KMS-11 (cell line): Measurements from ENCODE around the gene APOL2.
A peak's percentile ranks its signal among the peaks of the same experiment; 100 is the strongest.

Source experiments
- H2AFZ ChIP-seq: fragments of 200-600 bp; sonication (generic); 2 replicates; pipeline ENCODE4 v1.6.1; 2016; ENCODE audit warnings: antibody characterized with exemption, mixed run types, low read depth
- H3K27ac ChIP-seq: fragments of 200-600 bp; sonication (generic); 2 replicates; pipeline ENCODE4 v1.6.1; 2016; ENCODE audit warnings: mild to moderate bottlenecking, mixed run types
- H3K27me3 ChIP-seq: fragments of 200-600 bp; sonication (generic); 2 replicates; pipeline ENCODE4 v1.6.1; 2017; ENCODE audit warnings: mild to moderate bottlenecking, low read depth, mixed run types, moderate library complexity; ENCODE audit not compliant: insufficient read depth
- H3K36me3 ChIP-seq: fragments of 200-600 bp; sonication (generic); 2 replicates; pipeline ENCODE4 v1.6.1; 2017; ENCODE audit warnings: mild to moderate bottlenecking, mixed run types; ENCODE audit not compliant: insufficient read depth
- H3K4me1 ChIP-seq: fragments of 200-600 bp; sonication (generic); 2 replicates; pipeline ENCODE4 v1.6.1; 2016; ENCODE audit warnings: mild to moderate bottlenecking, low read depth, mixed run types; ENCODE audit not compliant: poor library complexity, severe bottlenecking
- H3K4me2 ChIP-seq: fragments of 200-600 bp; sonication (generic); 2 replicates; pipeline ENCODE4 v1.7.0; 2016; ENCODE audit warnings: mild to moderate bottlenecking, mixed run types
- H3K4me3 ChIP-seq: fragments of 200-600 bp; sonication (generic); IDR thresholded peaks from 2 replicates; pipeline ENCODE4 v1.6.1; 2017; ENCODE audit warnings: low read depth, low read length, mixed read lengths; ENCODE audit not compliant: insufficient read depth
- H3K79me2 ChIP-seq: fragments of 200-600 bp; sonication (generic); 2 replicates; pipeline ENCODE4 v1.6.1; 2016; ENCODE audit warnings: low read depth, mixed run types; ENCODE audit not compliant: insufficient read depth
- H3K9ac ChIP-seq: fragments of 200-600 bp; sonication (generic); 2 replicates; pipeline ENCODE4 v1.6.1; 2016; ENCODE audit warnings: mild to moderate bottlenecking, mixed run types
- H4K20me1 ChIP-seq: fragments of 200-600 bp; sonication (generic); 2 replicates; pipeline ENCODE4 v1.6.1; 2016; ENCODE audit warnings: mild to moderate bottlenecking, mixed run types; ENCODE audit not compliant: insufficient read depth
- CTCF ChIP-seq: fragments of 200-600 bp; sonication (generic); conservative IDR thresholded peaks from 2 replicates; pipeline ENCODE4 v1.6.1; 2017; ENCODE audit warnings: low read depth, mild to moderate bottlenecking, antibody characterized with exemption, low read length, moderate library complexity, mixed read lengths

Gene APOL2

GRCh38 chr22:36196254-36197064 is 42.9 kb downstream of the APOL2 start:
- no peak for TF ChIP-seq CTCF
- Histone ChIP-seq H3K9ac (no peak overlapping the region), H4K20me1 (no peaks in the 10 kb centered on the region), H3K4me2 (no peak overlapping the region), H3K27ac (no peak overlapping the region), H3K27me3 (no peaks in the 10 kb centered on the region), H3K4me3 (no peak overlapping the region), H3K4me1 (peaks cover 18% of the 10 kb centered on the region), H3K36me3 (no peaks in the 10 kb centered on the region), H3K79me2 (no peaks in the 10 kb centered on the region), H2AFZ (no peak overlapping the region)

GRCh38 chr22:36194971-36195370 is 44.4 kb downstream of the APOL2 start:
- Histone ChIP-seq H3K27me3 (no peaks in the 10 kb centered on the region), H3K4me3 (no peak overlapping the region), H3K27ac (no peak overlapping the region), H2AFZ (0 out of 2 replicates have a peak overlapping the region, but pooled peaks have one; percentile 3), H3K79me2 (no peaks in the 10 kb centered on the region), H3K9ac (no peak overlapping the region), H3K36me3 (no peaks in the 10 kb centered on the region), H3K4me2 (no peak overlapping the region), H4K20me1 (no peaks in the 10 kb centered on the region), H3K4me1 (peaks cover 18% of the 10 kb centered on the region)
- peak; percentile 63 for TF ChIP-seq CTCF

- Histone ChIP-seq H4K20me1 (no peaks in the 10 kb centered on the region), H3K79me2 (no peaks in the 10 kb centered on the region), H3K27me3 (no peaks in the 10 kb centered on the region), H3K27ac (no peak overlapping the region), H3K9ac (no peak overlapping the region), H3K4me3 (no peak overlapping the region), H3K4me2 (no peak overlapping the region), H3K36me3 (no peaks in the 10 kb centered on the region), H2AFZ (no peak overlapping the region), H3K4me1 (peaks cover 18% of the 10 kb centered on the region)
- TF ChIP-seq CTCF: no peak
Measured at GRCh38 chr22:36194385-36194784, 44.9 kb downstream of the APOL2 start.

GRCh38 chr22:36193577-36193976 is 45.8 kb downstream of the APOL2 start:
- no peak overlapping the region for H2AFZ ChIP-seq

More at GRCh38 chr22:36193577-36193976, 45.8 kb downstream of the APOL2 start:
- Histone ChIP-seq H3K27me3 (no peaks in the 10 kb centered on the region), H3K79me2 (no peaks in the 10 kb centered on the region), H3K4me3 (no peak overlapping the region), H3K4me1 (peaks cover 18% of the 10 kb centered on the region), H4K20me1 (no peaks in the 10 kb centered on the region), H3K9ac (no peak overlapping the region), H3K4me2 (no peak overlapping the region), H3K36me3 (no peaks in the 10 kb centered on the region), H3K27ac (no peak overlapping the region)
- TF ChIP-seq CTCF: no peak
